WERI-Rb-1 (cell line): ENCODE results near the gene TTC28.

Experiments
- DNase-seq: peaks from one replicate; pipeline ENCODE4 v3.0.0-alpha.2; 2020
- H3K27ac ChIP-seq: fragments of 250-450 bp; sonication (Bioruptor Pico); 2 replicates; pipeline ENCODE4 v1.5.1; 2020; ENCODE audit warnings: mild to moderate bottlenecking, moderate library complexity
- H3K27me3 ChIP-seq: fragments of 250-450 bp; sonication (Bioruptor Pico); 2 replicates; pipeline ENCODE4 v1.5.1; 2021; ENCODE audit warnings: mild to moderate bottlenecking, low read depth, moderate library complexity; ENCODE audit not compliant: insufficient read depth, severe bottlenecking
- H3K36me3 ChIP-seq: fragments of 250-450 bp; sonication (Bioruptor Pico); 2 replicates; pipeline ENCODE4 v1.5.1; 2020; ENCODE audit warnings: mild to moderate bottlenecking, moderate library complexity
- H3K4me3 ChIP-seq: 2 replicates; pipeline ENCODE4 v1.5.1; 2011; ENCODE audit warnings: low read depth, mild to moderate bottlenecking, control low read depth, low read length
- H3K9me3 ChIP-seq: fragments of 250-450 bp; sonication (Bioruptor Pico); 2 replicates; pipeline ENCODE4 v1.5.1; 2021; ENCODE audit warnings: mild to moderate bottlenecking, moderate library complexity; ENCODE audit not compliant: severe bottlenecking
- TF ChIP-seq, protein P1 (sequence below): IDR thresholded peaks from 2 replicates; pipeline ENCODE4 v1.5.1; 2011; ENCODE audit warnings: low read depth, mild to moderate bottlenecking, control low read depth, inconsistent platforms, low read length

TTC28 gene

DNA sequence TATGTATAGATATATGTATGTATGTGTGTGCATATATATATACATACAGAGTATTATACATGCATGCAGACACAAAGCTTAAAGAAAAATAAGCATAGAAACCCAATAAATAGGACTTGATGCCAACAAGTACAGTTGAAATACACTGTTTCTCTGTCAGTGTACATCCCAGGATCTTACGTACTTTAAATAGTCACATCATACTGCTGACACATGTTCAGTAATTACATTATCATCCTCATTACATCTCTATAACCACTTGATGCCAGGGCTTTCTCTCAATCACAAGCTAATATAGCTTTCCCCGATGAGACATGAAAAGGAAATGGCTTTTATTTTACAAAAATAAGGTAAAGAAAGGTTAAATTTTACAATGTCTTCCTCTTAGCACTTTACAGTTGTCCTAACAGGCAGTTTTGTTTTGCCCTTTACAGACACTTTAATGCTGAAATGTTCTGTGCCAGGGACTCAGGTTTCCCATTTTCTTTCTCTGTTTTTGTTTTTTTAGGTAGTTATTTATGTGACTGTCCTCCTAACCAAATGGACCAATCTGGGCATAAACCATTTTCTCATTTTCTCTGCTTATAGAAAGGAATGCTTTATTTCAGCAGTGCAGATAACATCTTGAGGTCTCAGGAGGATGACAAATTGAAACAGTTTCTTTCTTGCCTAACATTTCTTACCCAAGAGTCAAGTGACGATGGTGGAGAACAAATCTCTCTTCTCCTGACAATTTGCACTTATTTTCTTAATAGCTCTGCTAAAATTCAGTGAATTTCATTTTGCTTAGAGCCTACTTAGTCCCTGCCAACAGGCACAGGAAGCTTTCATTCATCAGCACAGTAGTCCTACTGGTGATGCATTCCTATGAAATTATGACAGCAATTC is 350.2 kb downstream of the TTC28 start:
- Histone ChIP-seq H3K27ac (no peak overlapping the region), H3K9me3 (no peaks in the 10 kb centered on the region), H3K36me3 (no peaks in the 10 kb centered on the region), H3K4me3 (no peak overlapping the region), H3K27me3 (no peaks in the 10 kb centered on the region)
- no peak for DNase-seq
- TF ChIP-seq, protein P1, sequence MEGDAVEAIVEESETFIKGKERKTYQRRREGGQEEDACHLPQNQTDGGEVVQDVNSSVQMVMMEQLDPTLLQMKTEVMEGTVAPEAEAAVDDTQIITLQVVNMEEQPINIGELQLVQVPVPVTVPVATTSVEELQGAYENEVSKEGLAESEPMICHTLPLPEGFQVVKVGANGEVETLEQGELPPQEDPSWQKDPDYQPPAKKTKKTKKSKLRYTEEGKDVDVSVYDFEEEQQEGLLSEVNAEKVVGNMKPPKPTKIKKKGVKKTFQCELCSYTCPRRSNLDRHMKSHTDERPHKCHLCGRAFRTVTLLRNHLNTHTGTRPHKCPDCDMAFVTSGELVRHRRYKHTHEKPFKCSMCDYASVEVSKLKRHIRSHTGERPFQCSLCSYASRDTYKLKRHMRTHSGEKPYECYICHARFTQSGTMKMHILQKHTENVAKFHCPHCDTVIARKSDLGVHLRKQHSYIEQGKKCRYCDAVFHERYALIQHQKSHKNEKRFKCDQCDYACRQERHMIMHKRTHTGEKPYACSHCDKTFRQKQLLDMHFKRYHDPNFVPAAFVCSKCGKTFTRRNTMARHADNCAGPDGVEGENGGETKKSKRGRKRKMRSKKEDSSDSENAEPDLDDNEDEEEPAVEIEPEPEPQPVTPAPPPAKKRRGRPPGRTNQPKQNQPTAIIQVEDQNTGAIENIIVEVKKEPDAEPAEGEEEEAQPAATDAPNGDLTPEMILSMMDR = no peak

DNA sequence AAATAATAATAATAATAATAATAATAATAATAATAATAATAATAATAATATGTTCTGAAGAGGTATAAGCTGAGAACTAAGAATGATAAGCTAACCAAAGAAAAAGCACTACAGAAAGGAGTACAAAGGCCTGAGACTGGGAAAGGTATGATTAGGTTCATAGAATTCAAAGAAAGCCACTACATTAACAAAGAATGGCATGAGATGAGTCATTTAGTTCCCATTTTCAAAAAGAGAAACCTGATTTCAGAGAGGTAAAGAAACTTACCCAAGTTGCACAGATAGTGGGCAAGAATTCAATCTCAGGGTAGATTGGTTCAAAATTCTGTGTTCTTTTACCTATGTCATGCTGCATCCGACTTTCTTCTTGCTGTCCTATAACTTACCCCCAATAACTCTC is 350.9 kb downstream of the TTC28 start:
- no peak overlapping the region for H3K27ac ChIP-seq
- H3K4me3 ChIP-seq = no peak overlapping the region
- DNase-seq = no peak
- TF ChIP-seq, protein P1 = no peak
- H3K36me3 ChIP-seq = no peaks in the 10 kb centered on the region
- no peaks in the 10 kb centered on the region for H3K9me3 ChIP-seq
- no peaks in the 10 kb centered on the region for H3K27me3 ChIP-seq

DNA sequence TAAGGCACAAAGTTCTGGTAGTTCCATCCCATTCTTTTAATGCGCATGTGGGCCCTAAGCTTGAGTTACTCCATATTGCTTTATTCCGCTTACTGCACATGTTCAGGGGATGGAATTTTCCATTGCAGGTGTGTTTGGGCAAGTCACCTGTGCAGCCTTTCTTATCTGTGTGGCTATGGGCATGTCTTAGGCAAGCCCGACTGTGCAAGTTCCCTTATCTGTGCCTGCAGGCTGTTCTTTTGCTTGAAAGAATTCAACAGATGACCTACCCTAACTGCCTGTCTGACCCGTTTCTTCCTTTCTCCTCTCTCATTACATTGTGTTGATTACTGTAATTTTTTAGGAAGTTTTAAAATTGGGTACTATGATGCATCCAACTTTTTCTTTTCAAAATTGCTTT is 363.6 kb downstream of the TTC28 start:
- DNase-seq = no peak
- H3K36me3 ChIP-seq = no peaks in the 10 kb centered on the region
- TF ChIP-seq, protein P1 = no peak
- no peak overlapping the region for H3K27ac ChIP-seq
- H3K9me3 ChIP-seq = no peaks in the 10 kb centered on the region
- H3K27me3 ChIP-seq = no peaks in the 10 kb centered on the region
- H3K4me3 ChIP-seq = no peak overlapping the region

DNA sequence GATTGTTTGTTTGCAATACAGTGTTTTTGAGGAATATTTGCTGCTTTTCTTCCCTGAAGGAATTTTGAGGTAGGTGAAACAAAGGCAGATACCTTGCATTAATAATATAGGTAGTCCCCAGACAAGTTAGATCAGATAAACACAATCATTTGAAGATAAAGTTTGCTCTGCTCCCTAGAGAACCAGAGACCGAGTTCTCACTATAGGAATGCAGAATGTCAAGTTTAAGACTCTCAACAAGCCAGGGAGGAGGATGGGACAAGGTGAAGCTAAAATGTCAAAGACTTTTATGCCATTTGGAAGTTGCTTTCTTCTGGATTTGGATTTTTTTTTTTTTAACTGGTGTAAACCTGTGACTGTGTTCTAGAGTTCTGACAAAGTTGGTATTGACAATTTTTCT is 364.7 kb downstream of the TTC28 start:
- H3K27ac ChIP-seq = no peak overlapping the region
- DNase-seq = no peak
- no peaks in the 10 kb centered on the region for H3K9me3 ChIP-seq
- H3K27me3 ChIP-seq = no peaks in the 10 kb centered on the region
- TF ChIP-seq, protein P1 = no peak
- no peak overlapping the region for H3K4me3 ChIP-seq
- no peaks in the 10 kb centered on the region for H3K36me3 ChIP-seq

DNA sequence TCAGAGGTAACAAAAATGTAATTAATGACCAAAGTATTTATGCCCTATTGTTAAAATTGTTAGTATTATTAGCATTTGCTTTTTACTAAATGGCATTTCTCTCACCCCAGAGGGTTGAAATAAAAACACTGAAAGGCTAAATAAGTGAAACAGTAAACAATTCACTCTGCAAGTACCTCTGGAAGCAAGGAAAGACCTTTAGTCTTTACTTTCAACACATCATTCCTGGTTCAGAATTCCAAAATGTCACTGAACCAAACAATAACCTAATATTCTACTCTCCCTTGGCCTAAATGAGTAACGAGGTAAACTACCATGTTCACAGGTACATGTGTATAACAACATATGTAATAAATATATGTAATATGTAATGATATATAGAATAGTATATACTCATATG is 369.3 kb downstream of the TTC28 start:
- Histone ChIP-seq H3K27ac (no peak overlapping the region), H3K4me3 (no peak overlapping the region), H3K9me3 (no peaks in the 10 kb centered on the region), H3K36me3 (no peaks in the 10 kb centered on the region), H3K27me3 (no peaks in the 10 kb centered on the region)
- TF ChIP-seq, protein P1 = no peak
- no peak for DNase-seq

DNA sequence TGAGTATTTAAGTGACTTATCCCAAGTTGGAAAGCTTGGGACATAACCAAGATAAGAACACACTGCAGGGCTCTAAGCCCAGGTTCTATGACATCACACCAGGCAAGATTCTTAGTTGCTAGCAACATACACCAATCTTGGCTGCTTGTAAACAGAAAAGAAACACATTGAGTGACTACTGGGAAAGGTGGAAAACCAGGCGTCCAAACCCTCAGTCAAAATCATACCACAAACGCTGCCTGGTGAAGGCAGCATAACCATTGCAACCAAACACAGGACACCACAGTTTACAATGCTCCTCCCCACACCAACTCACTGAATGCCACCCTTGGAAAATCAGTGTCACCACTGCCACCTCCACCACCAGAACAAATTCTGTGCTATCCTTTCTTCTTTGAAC is 379.9 kb downstream of the TTC28 start:
- no peak overlapping the region for H3K27ac ChIP-seq
- TF ChIP-seq, protein P1 = no peak
- DNase-seq = no peak
- H3K9me3 ChIP-seq = no peaks in the 10 kb centered on the region
- no peaks in the 10 kb centered on the region for H3K36me3 ChIP-seq
- no peak overlapping the region for H3K4me3 ChIP-seq
- no peaks in the 10 kb centered on the region for H3K27me3 ChIP-seq
